ENCODE measurements around the gene CTU2. TPM values are rescaled to one million over a fixed set of nuclear protein-coding genes. Genes with fewer than 3 reads are reported as not detected.

Gene CTU2
- total RNA-seq, 4 donors from 2014 or later: 6.0 to 19.9 (median 10.7) TPM

DNA sequence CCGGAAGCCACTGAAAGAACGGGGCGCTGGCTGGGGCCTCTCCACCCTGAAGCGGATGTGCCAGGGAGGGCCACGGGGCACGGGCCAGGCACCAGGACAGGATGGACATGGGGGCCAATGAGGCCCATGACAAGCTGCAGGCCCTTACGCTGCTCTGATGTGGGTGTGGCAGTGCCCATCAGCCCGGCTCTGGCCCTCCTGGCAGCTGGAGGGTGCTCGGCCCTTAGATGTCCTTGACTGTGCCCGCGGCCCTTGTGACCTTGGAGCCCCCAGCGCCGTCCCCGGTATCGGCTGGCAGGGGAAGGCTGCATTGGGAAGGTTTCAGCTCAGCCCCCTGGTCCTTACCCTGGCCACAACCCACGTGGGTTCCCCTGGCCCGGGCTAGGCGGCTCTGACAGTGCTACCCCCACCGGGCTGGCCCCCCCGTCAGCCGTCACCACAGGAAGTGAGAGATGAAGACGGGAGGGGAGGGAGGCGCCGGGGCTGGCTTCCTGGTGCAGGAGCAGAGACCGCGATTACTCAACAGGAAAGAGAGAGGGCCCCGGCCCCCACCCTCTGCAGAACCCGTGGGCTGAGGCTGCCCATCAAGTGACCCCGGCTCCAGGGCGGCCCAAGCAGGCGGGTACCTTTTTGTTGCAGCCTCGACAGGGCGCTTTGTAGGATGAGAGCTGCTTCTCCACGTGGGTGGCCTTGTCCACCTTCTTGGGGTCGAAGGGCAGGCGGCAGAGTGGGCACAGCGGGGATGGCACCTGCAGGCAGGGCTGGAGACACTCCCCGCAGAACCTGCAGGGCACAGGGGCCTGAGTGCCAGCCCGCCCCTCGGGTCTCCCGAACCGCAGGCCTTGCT is 5.4 kb upstream of the CTU2 start:
- H3K27ac ChIP-seq: peak overlapping the region in 3 of 4 donors; percentile 43 to 90 (median 64)
- TF ChIP-seq, protein P1, sequence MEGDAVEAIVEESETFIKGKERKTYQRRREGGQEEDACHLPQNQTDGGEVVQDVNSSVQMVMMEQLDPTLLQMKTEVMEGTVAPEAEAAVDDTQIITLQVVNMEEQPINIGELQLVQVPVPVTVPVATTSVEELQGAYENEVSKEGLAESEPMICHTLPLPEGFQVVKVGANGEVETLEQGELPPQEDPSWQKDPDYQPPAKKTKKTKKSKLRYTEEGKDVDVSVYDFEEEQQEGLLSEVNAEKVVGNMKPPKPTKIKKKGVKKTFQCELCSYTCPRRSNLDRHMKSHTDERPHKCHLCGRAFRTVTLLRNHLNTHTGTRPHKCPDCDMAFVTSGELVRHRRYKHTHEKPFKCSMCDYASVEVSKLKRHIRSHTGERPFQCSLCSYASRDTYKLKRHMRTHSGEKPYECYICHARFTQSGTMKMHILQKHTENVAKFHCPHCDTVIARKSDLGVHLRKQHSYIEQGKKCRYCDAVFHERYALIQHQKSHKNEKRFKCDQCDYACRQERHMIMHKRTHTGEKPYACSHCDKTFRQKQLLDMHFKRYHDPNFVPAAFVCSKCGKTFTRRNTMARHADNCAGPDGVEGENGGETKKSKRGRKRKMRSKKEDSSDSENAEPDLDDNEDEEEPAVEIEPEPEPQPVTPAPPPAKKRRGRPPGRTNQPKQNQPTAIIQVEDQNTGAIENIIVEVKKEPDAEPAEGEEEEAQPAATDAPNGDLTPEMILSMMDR (IDR thresholded peaks at IDR 0.05): no peak
- TF ChIP-seq POLR2AphosphoS5 (IDR thresholded peaks at IDR 0.05) (no peak), EP300 (IDR thresholded peaks at IDR 0.05) (no peak), POLR2A (IDR thresholded peaks at IDR 0.05) (no peak)
- peaks cover 0 to 62% (median 18%) of the 10 kb centered on the region in 3 donors for H3K4me1 ChIP-seq
- H3K36me3 ChIP-seq: peaks cover 0 to 69% of the 10 kb centered on the region in 2 donors
- peak; percentile 73 for ATAC-seq
- no peaks in the 10 kb centered on the region for H3K27me3 ChIP-seq
- peak overlapping the region in 1 of 2 donors; percentile 11 for H3K4me3 ChIP-seq
- no peaks in the 10 kb centered on the region for H3K9me3 ChIP-seq
- 80% methylated on average over 3 of the region's 42 CpGs; no CpG with 5 or more reads in 1 of the 2 donors for WGBS, 2 donors (ENCODE audit: low coverage in 1 of 2)

DNA sequence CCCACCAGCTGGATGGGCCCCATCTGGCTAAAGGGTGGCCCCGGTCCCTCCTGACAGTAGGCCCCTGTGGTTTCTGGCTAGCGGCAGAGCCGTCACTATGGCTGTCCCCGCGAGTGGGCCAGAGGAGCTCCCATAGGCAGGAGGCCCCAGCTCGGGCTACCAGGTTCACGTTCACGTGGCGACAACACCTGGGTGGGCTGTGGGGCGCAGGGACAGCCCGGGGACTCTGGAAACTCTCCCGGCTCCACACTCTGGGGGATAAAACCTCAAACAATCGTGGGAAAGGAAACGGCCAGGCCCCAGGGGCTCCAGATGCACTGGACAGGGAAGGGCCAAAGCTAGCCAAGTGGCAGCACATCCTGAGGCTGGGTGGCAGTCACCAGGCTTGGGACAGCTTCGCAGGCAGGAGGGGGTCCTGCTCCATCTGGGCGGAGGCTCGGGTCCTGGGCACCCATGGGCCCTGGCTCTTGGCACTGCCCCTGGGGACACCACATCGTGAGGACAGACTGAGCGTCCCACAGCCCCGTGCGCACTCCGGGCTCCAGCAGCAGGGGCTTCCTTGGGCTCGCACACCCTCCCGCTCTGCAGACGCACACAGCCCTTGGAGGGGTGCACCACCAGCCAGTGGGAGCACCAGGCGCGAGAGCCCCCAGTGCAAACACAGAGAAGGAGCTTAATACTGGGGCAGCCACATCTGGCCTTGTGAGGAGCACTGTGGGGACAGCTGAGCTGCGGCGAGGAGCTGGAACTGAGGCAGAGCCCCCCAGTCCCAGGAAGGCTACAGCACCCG is 4.5 kb upstream of the CTU2 start:
- ATAC-seq: no peak
- WGBS, 2 donors (ENCODE audit: low coverage in 1 of 2): no CpG with 5 or more reads among the region's 30 CpGs
- H3K36me3 ChIP-seq: peaks cover 0 to 60% of the 10 kb centered on the region in 2 donors
- no peaks in the 10 kb centered on the region for H3K27me3 ChIP-seq
- peak overlapping the region in 1 of 2 donors; percentile 11 for H3K4me3 ChIP-seq
- TF ChIP-seq EP300 (IDR thresholded peaks at IDR 0.05) (no peak), POLR2AphosphoS5 (IDR thresholded peaks at IDR 0.05) (no peak), POLR2A (IDR thresholded peaks at IDR 0.05) (no peak)
- TF ChIP-seq, protein P1 (IDR thresholded peaks at IDR 0.05): no peak
- H3K4me1 ChIP-seq: peaks cover 0 to 66% (median 18%) of the 10 kb centered on the region in 3 donors
- H3K9me3 ChIP-seq: no peaks in the 10 kb centered on the region
- peak overlapping the region in 3 of 4 donors; percentile 43 to 90 (median 64) for H3K27ac ChIP-seq

- Histone ChIP-seq H3K4me1 (peaks cover 0 to 74% (median 26%) of the 10 kb centered on the region in 3 donors), H3K4me3 (peak overlapping the region in 1 of 2 donors; percentile 12), H3K27me3 (no peaks in the 10 kb centered on the region), H3K27ac (peak overlapping the region in 3 of 4 donors; percentile 35 to 90 (median 62)), H3K9me3 (no peaks in the 10 kb centered on the region), H3K36me3 (peaks cover 0 to 52% of the 10 kb centered on the region in 2 donors)
- WGBS, 2 donors (ENCODE audit: low coverage in 1 of 2): 75% methylated on average over 5 of the region's 31 CpGs; no CpG with 5 or more reads in 1 of the 2 donors
- ATAC-seq: no peak
- TF ChIP-seq POLR2AphosphoS5 (IDR thresholded peaks at IDR 0.05) (no peak), POLR2A (IDR thresholded peaks at IDR 0.05) (no peak), EP300 (IDR thresholded peaks at IDR 0.05) (no peak)
- TF ChIP-seq, protein P1 (IDR thresholded peaks at IDR 0.05): no peak
Observed at GRCh38 chr16:88702371-88703210, 3.7 kb upstream of the CTU2 start.

DNA sequence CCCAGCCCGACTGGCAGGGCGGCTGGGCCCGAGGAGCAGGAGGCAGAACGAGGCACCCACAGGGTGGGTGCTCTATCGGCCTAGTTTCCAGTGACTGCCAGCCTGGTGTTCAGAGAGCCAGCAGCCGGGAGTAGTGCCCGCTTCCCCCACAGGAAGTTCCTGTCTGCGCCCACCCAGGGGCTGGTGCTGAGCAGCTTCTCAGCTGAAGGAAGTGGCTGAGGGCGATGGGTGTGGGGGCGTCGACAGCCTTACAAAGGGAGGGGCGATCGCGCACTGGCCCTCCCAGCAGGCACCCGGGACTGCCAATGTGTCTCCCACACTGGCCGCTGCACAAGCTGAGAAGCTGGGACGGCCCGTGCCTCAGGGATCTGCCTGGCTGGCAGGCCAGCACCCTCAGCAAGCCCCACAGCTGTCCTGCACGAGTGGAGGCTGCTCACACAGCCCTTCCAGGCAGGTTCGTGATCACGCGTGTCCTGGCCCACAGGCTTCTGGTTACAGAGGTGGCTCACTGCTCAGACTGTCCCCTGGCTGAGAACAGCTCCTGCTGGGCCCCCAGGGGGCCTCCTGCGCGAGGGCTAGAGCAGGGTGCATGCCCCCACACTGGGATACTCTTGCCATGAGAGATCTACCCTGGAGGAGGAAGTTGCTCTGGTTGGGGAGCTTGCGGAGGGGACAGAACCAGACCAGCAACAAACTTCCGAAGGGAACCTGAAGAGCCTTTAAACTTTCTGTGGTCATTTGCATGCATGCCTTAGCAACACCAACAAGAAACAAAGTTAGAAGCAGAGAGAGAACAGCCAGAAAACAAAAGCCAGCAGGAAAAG is 2.6 kb upstream of the CTU2 start:
- H3K9me3 ChIP-seq: no peaks in the 10 kb centered on the region
- H3K27me3 ChIP-seq: no peaks in the 10 kb centered on the region
- H3K4me1 ChIP-seq: peaks cover 0 to 85% (median 27%) of the 10 kb centered on the region in 3 donors
- WGBS, 2 donors (ENCODE audit: low coverage in 1 of 2): 70 to 71% methylated on average over 7 to 13 of the region's 26 CpGs
- peaks cover 0 to 44% of the 10 kb centered on the region in 2 donors for H3K36me3 ChIP-seq
- TF ChIP-seq POLR2AphosphoS5 (IDR thresholded peaks at IDR 0.05) (no peak), EP300 (IDR thresholded peaks at IDR 0.05) (no peak), POLR2A (IDR thresholded peaks at IDR 0.05) (no peak)
- TF ChIP-seq, protein P1 (IDR thresholded peaks at IDR 0.05): no peak
- no peak for ATAC-seq
- peak overlapping the region in 1 of 2 donors; percentile 12 for H3K4me3 ChIP-seq
- H3K27ac ChIP-seq: peak overlapping the region in 3 of 4 donors; percentile 35 to 90 (median 62)

Measured in gastroesophageal sphincter (tissue), 4 donors.